HG02678 (cell line): ENCODE data around the gene MOAP1.
A peak's percentile ranks its signal among the peaks of the same experiment; 100 is the strongest.
"Not testable (repeated sequence)": the region's sequence is repeated elsewhere in the genome, so short reads cannot be mapped to it uniquely, and the experiment has no call there.

ENCODE experiments used
- ATAC-seq: cut with Tn5 transposase; IDR thresholded peaks from one replicate; pipeline ENCODE4 v1.9.1; 2021; ENCODE audit warnings: mild to moderate bottlenecking, moderate library complexity; ENCODE audit not compliant: unreplicated experiment

MOAP1 gene, protein sequence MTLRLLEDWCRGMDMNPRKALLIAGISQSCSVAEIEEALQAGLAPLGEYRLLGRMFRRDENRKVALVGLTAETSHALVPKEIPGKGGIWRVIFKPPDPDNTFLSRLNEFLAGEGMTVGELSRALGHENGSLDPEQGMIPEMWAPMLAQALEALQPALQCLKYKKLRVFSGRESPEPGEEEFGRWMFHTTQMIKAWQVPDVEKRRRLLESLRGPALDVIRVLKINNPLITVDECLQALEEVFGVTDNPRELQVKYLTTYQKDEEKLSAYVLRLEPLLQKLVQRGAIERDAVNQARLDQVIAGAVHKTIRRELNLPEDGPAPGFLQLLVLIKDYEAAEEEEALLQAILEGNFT

DNA sequence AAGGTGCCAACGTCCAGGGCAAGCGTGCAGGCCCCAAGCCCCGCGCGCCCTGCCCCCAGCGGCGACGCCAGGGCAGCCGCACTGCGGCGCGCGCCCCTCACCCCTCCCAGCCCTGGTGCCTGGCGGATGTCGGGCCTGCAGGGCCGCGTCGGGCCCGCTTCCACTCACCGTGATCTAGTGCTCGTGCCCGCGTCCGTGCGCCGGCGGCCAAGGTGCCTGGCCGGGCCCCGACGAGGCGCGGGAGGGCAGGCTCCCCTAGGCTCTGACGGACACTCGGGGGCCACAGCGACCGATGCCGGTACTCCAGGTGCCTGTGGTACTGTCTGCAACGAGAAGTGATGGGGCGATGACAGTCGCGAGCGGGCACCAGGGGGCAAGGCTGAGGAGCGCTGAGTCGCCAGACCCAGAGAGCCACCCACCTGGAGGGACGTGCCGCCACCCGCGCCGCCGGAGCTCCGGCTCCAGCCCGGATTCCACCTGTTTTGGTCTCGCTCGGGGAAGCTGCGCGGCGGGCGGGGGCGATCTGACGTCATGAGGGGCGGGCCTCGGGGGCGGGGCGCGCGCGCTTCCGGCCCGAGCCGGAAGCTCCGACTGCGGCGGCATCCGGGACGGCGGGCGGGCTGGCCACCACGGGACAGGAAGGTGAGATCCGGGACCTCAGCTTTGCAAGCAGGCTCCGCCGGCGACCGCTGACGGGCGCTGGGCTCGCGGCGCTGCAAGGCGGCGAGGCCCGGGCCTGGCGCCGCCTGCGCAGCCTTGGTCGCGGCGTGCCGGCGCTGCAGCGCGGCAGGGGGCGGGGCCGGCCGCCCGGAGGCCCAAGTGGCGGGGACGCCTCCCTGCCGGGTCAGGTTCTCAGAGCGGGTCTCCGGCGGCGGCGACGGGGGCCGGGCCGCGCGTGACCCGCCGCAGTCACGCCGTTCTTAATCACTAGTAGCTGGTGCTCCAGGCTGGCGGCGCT is at the start of gene MOAP1, which contains the start of gene LYSET:
MOAP1 (minus strand) TSS at position 507 of the 958 bp plus-strand sequence. CDS start 655 bp downstream, outside the sequence.
LYSET (plus strand) TSS at position 927 of the 958 bp plus-strand sequence. CDS start 89 bp downstream, outside the sequence.
- ATAC-seq: peak; percentile 87

DNA sequence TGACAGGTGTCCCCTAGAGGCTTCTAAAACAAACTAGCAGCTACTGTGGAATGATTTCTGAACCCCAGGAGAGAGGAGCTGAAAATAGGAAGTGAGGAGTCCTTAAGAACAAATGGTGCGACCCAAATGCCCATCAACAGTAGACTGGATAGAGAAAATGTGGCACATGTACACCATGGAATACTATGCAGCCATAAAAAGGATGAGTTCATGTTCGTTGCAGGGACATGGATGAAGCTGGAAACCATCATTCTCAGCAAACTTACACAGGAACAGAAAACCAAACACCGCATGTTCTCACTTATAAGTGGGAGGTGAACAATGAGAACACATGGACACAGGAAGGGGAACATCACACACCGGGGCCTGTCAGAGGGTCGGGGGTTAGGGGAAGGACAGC is 48.4 kb upstream of the MOAP1 start:
- not testable (repeated sequence) for ATAC-seq

DNA sequence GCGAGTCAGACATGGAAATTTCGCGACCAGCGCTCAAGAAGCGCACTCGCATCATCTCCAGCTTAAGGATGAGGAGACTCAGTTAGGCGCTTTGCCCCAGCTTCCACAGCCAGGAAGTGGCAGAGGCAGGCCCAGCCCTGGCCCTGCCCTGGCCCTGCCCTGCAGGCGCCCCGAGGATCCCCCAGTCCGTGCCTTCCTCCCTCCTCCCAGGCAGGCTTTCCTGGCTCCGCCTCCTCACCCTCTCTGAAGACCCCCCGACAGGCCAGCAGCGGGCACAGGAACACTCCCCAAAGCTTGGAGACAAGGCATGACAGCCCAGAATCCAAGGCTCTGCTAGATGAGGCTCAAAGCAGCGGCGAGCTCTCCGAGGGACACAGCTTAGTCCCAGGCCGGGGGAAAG is 47.5 kb upstream of the MOAP1 start:
- ATAC-seq: no peak

DNA sequence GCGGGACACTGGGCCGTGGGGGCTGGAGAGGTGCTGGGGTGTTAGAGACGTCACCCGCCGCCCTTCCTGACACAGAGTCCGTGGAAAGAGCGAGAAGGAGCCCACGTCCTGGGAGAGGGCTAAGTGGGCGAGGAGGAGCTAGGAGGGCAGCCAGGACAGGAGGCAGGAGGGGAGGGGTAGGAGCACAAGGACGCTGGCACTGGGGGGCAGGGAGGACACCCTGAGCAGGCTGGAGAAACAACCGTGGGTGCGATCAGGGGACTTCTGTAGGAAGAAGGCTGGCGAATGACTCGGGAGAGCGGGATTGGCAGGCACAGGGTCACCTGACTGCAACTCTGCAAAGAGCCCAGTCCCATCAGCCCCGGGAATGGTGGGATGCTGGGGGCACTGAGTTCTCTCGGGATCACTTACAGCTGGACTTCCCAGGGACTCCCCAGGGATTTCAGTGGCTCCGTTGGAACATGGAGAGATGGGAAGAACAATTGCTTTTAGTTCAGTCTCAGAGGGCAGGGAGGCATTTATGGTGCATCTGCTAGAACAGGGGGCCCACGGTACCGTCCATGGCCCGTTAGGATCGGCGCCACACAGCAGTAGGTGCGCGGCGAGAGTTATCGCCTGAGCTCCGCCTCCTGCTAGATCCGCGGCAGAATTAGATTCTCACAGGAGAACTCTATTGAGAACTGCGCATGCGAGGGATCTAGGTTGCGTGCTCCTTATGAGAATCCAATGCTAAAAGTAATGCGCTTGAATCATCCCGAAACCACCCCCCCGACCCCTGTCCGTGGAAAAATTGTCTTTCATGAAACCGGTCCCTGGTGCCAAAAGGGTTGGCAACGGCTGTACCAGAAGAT is 46.7 kb upstream of the MOAP1 start:
- no peak for ATAC-seq

DNA sequence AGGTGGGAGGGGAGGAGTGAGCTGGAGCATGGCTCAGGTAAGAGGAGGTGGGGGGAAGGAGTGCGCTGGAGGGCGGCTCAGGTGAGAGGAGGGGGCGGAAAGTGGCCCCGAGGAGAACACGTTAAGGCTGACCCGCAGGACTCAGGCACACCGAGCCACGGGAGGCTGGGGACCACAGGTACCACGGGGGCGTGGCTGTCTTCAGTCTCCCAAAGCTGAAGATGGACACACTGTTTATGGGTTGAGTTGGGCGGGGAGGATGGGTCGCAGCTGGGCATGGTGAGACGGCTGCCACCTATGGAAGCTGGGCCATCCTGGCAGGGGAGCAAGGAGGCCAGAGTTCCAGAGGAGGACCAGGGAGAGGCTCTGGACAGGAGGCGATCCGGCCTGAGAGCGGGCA is 45.8 kb upstream of the MOAP1 start:
- no peak for ATAC-seq

DNA sequence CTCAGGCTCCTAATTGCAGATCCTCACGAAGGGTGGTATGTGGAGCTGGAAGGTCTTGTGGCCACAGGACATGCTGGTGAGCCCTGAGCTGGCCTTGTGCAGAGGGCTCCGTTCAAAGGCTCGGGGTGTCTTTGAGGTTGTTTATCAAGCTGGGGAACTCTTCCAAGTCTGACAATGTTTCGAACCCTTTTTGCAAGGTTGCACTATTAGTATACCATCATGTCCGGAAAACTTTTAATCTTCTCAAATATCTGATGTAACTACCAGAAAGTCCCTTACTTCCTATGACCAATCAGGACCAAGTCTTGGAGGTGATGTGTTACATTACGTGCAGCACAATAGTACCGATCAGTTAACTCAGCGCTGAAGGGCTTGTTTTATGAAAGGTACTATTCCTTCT is 43.9 kb upstream of the MOAP1 start:
- ATAC-seq: no peak

GRCh38 chr14:93223565-93223964 is 38.9 kb upstream of the MOAP1 start:
- ATAC-seq: no peak

DNA sequence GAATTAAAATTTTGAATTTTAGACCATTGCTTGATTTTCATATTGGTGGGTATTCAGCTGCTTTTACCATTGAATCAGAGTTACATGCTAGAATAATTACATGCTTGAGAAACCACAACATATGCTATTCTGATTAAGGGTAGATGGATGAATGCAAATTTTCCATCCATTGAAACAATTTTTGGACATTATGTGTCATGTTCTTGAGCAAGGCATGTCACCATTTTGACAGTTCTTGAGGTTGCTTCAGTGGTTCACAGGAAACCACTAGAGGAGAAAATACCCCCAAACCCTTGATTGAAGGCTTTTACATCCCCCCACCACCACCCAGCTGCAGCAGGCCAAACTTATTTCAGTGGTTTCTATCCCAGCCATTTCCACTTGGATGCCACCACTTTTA is 35.8 kb upstream of the MOAP1 start:
- ATAC-seq: no peak

DNA sequence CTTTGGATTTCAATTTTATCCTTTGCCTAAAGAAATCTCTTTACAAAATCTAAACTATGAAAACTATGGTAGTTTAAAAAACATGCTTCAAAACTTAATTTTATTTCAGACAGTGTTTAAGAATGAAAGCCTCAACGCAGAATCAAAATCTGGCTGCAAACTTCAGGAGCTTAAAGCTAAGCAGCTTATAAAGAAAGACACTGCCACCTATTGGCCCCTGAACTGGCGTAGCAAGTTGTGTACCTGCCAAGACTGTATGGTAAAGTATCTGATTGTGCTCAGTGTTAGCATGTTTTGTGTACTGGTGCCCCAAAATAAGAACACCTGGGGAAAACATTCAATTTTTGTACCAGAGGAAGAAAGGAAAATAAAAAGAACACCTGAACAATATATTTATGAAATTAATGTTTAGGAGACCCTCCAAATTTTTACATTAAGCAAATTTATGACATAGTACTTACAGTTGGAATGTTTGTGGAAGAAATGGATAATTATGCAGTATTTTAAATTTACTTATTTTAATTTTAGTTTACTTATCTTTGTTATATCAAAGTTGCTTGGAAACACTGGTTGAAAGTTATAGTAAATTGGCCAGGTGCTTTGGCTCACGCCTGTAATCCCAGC is 34.5 kb upstream of the MOAP1 start:
- peak; percentile 72 for ATAC-seq

DNA sequence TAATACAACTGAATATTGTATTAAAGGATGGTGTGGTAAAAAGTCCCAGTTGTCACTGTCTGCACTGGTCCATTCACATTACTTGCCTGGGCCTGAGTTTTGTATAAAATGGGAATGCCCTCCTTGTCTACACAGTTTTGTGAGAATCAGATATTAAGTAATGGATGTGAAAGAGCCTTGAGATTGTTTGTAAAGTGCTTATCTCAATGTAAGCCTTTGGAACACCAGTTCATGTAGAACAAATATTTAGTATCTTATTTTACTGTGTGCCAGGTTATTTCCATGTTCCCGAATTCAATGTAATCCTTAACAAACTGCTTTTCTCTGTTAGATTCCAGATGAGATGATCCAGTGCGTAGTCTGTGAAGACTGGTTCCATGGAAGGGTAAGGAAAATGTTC is 29.9 kb upstream of the MOAP1 start:
- no peak for ATAC-seq

- ATAC-seq: peak; percentile 74
These were observed 27.7 kb upstream of the MOAP1 start for GRCh38 chr14:93212432-93212831.

GRCh38 chr14:93207468-93208308 is 23.0 kb upstream of the MOAP1 start:
- ATAC-seq: peak; percentile 49

- ATAC-seq: peak; percentile 83
These were observed 22.2 kb upstream of the MOAP1 start, which contains the start of the genes GON7 and UBR7 for GRCh38 chr14:93206793-93207467. GON7 (minus strand) TSS chr14:93207065; CDS start chr14:93207037, 28 bp downstream. UBR7 (plus strand) TSS chr14:93207256; CDS start chr14:93207292, 36 bp downstream.

DNA sequence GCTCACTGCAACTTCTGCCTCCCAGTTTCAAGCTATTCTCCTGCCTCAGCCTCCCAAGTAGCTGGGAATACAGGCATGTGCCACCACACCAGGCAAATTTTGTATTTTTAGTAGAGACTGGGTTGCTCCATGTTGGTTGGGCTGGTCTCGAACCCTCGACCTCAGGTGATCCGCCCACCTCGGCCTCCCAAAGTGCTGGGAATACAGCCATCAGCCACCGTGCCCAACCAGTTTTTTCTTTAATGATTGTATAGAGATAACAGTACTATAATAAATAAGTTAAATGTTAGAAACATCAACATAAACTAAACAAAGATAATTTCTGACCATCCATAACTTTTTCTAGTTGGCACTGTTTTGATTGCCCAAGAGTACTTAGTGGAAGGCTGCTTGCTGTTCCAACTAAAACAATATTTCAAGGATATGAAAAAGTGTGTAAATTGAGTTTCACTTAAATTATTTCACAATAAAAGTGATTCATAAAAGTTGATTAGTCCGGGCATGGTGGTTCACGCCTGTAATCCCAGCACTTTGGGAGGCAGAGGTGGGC is 16.5 kb upstream of the MOAP1 start:
- ATAC-seq: no peak

DNA sequence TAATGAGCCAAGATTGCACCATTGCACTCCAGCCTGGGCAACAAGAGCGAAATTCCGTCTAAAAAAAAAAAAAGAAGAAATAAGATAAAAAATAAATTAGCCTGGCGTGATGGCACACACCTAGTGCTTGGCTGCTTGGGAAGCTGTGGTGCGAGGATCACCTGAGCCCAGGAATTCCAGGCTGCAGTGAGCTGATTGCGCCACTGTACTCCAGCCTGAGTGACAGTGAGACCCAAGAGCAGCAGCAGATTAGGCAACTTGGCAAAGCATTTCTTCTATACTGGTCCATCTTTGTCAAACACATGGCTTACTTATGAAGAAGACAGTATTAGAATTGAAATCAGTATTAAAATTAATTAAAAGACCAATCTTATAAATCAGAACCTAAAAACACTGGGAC is 15.9 kb upstream of the MOAP1 start:
- no peak for ATAC-seq

GRCh38 chr14:93199031-93199430 is 14.3 kb upstream of the MOAP1 start:
- ATAC-seq: no peak

DNA sequence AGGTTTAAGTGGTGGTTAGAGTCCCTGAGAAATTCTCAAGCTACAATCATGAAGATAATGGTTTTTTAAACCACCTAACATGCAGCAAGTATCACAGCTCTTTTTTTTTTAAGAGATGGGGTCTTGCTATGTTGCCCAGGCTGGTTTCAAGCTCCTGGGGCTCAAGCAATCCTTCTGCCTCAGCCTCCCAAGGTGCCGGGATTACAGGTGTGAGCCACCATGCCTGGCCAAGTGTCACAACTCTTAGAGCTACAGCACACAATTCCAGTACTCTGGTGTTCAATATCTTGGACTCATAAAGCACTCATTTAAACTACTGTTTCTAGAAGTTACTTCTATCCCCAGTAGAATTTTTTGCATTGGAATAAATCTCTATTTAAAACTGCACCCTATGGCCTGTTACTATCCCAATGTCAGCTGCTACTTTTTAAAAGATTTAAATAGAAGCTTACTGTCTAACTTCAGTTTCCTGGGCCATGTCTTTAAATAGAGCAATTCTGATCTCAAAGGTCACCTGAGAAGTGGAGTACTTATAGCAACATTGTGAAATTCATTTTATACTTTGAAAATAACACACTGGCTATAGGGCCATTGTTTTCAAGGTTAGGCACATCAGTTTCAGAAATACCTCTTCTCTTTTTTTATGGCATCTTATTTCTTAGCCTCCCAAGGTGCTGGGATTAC is 10.8 kb upstream of the MOAP1 start:
- no peak for ATAC-seq

DNA sequence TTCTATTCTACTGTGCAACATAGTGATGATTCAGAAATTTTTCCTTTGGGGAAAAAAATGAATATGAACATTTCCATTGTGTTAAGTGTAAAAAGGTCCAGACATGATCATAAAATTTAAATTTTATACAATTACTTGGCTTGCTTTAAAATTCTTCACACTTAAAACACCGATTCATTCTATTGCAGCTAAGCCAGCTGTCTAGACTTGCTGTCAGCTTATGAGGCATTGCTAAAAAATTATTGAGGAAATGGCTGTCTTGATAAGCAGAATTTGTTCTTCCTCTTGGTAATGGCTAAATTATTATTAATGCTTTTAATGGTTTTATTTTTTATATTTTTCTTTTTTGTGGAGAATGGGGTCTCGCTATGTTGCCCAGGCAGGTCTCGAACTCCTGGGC is 2.3 kb upstream of the MOAP1 start:
- ATAC-seq: no peak
